A673 (cell line): ENCODE results near the gene OSBPL3.

ENCODE experiments used
- CTCF ChIP-seq: fragments of 300-800, 200-600 bp; sonication (generic); conservative IDR thresholded peaks from 2 replicates; pipeline ENCODE4 v1.5.1; 2017; ENCODE audit warnings: low read depth, mild to moderate bottlenecking, antibody characterized with exemption, low read length, moderate library complexity, mixed read lengths
- EZH2 ChIP-seq: fragments of 200-600 bp; sonication (generic); IDR thresholded peaks from 2 replicates; pipeline ENCODE4 v1.6.1; 2017; ENCODE audit warnings: borderline replicate concordance, low read depth, mild to moderate bottlenecking, mixed read lengths, antibody characterized with exemption, low read length; ENCODE audit not compliant: poor library complexity, severe bottlenecking

DNA sequence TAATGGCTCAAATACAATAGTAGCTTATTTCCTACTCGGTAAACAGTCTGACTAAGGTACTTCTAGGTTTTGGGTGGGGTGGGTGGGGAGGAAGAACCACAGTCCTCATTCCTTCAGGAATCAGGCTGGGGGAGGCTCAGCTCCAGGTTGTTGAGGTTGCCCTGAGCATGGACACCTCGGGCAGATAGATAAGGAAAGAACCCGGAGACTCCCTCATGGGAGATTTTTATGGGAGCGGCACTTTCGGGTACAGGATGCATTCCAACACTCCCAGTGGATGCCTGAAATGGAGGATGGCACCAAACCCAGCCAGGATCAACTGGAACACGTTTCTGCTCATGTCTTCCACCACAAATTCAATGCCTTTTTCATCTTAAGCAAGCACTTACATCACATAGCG is 217.2 kb downstream of the OSBPL3 start:
- no peak for TF ChIP-seq CTCF
- no peak for TF ChIP-seq EZH2
